NCI-H1436 (cell line): ENCODE measurements around the gene ZCCHC14.
"Not testable (repeated sequence)": the region's sequence is repeated elsewhere in the genome, so short reads cannot be mapped to it uniquely, and the experiment has no call there.

Experiments used
- DNase-seq: peaks from one replicate; lab custom pipeline; 2025; lab: John Stamatoyannopoulos, UW

Gene ZCCHC14

GRCh38 chr16:87524407-87524806 lies 31.6 kb upstream of the ZCCHC14 start:
- DNase-seq, result no peak

GRCh38 chr16:87523605-87524004 lies 30.8 kb upstream of the ZCCHC14 start:
- not testable (repeated sequence) for DNase-seq

GRCh38 chr16:87521764-87522163 lies 28.9 kb upstream of the ZCCHC14 start:
- not testable (repeated sequence) for DNase-seq

GRCh38 chr16:87519170-87519569 lies 26.3 kb upstream of the ZCCHC14 start:
- not testable (repeated sequence) for DNase-seq

- not testable (repeated sequence) for DNase-seq
Observed at GRCh38 chr16:87518430-87519051, 25.7 kb upstream of the ZCCHC14 start.

- DNase-seq, result not testable (repeated sequence)
Observed at GRCh38 chr16:87517610-87518429, 25.0 kb upstream of the ZCCHC14 start.

- no peak for DNase-seq
Observed at GRCh38 chr16:87516361-87516760, 23.5 kb upstream of the ZCCHC14 start.

- no peak for DNase-seq
Observed at GRCh38 chr16:87515475-87516330, 22.9 kb upstream of the ZCCHC14 start.

GRCh38 chr16:87509778-87510177 lies 17.0 kb upstream of the ZCCHC14 start:
- DNase-seq, result not testable (repeated sequence)

- DNase-seq, result no peak
Observed at GRCh38 chr16:87507351-87508069, 14.7 kb upstream of the ZCCHC14 start.

GRCh38 chr16:87506423-87507350 lies 13.9 kb upstream of the ZCCHC14 start:
- DNase-seq, result no peak

GRCh38 chr16:87505834-87506233 lies 13.0 kb upstream of the ZCCHC14 start:
- no peak for DNase-seq

GRCh38 chr16:87503232-87503937 lies 10.6 kb upstream of the ZCCHC14 start:
- DNase-seq, result not testable (repeated sequence)

- DNase-seq, result no peak
Observed at GRCh38 chr16:87502308-87502969, 9.6 kb upstream of the ZCCHC14 start.

- no peak for DNase-seq
Observed at GRCh38 chr16:87501117-87501516, 8.3 kb upstream of the ZCCHC14 start.

GRCh38 chr16:87499189-87499486 lies 6.3 kb upstream of the ZCCHC14 start:
- DNase-seq, result no peak

GRCh38 chr16:87498324-87499188 lies 5.7 kb upstream of the ZCCHC14 start:
- no peak for DNase-seq

GRCh38 chr16:87497767-87498290 lies 5.0 kb upstream of the ZCCHC14 start:
- DNase-seq, result not testable (repeated sequence)
